ENCODE data around the gene IMMP1L. TPM values are rescaled to one million over a fixed set of nuclear protein-coding genes. Genes with fewer than 3 reads are reported as not detected.

IMMP1L gene
- total RNA-seq, 1 experiment from 2014 or later: 21.1 TPM

DNA sequence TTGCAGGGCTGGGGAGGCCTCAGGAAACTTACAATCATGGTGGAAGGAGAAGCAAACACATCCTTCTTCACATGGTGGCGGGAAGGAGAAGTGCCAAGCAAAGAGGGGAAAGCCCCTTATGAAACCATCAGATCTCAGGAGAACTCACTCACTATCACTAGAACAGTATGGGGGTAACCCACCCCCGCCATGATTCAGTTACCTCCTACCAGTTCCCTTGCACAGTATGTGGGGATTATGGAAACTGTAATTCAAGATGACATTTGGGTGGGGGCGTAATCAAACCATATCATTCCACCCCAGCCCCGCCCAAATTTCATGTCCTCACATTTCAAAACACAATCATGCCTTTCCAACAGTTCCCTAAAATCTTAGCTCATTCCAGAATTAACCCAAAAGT is 16.2 kb downstream of the IMMP1L start:
- intact Hi-C loops (cut with micrococcal nuclease; ENCODE audit: unreplicated experiment) (no loop called here), in situ Hi-C loops (cut with HindIII; ENCODE audit: low pct_unique_long_range_greater_than_20kb, low sequenced_read_pairs) (no loop called here)
- no peak for TF ChIP-seq TCF7L2 (IDR thresholded peaks at IDR 0.05; ENCODE audit: low read depth, low read length)
- no peak for TF ChIP-seq POLR2AphosphoS5 (IDR thresholded peaks at IDR 0.05; ENCODE audit: low read depth, low read length)
- TF ChIP-seq CTCF (IDR thresholded peaks at IDR 0.05): no peak
- no peak for TF ChIP-seq SIN3A (IDR thresholded peaks at IDR 0.05; ENCODE audit: borderline replicate concordance, insufficient read depth, low read depth, low read length)
- TF ChIP-seq, protein P1, sequence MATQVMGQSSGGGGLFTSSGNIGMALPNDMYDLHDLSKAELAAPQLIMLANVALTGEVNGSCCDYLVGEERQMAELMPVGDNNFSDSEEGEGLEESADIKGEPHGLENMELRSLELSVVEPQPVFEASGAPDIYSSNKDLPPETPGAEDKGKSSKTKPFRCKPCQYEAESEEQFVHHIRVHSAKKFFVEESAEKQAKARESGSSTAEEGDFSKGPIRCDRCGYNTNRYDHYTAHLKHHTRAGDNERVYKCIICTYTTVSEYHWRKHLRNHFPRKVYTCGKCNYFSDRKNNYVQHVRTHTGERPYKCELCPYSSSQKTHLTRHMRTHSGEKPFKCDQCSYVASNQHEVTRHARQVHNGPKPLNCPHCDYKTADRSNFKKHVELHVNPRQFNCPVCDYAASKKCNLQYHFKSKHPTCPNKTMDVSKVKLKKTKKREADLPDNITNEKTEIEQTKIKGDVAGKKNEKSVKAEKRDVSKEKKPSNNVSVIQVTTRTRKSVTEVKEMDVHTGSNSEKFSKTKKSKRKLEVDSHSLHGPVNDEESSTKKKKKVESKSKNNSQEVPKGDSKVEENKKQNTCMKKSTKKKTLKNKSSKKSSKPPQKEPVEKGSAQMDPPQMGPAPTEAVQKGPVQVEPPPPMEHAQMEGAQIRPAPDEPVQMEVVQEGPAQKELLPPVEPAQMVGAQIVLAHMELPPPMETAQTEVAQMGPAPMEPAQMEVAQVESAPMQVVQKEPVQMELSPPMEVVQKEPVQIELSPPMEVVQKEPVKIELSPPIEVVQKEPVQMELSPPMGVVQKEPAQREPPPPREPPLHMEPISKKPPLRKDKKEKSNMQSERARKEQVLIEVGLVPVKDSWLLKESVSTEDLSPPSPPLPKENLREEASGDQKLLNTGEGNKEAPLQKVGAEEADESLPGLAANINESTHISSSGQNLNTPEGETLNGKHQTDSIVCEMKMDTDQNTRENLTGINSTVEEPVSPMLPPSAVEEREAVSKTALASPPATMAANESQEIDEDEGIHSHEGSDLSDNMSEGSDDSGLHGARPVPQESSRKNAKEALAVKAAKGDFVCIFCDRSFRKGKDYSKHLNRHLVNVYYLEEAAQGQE (IDR thresholded peaks at IDR 0.05; ENCODE audit: insufficient read depth in 1 of 2, low read depth in 2 of 2, low read length in 1 of 2): no peak
- no peaks in the 10 kb centered on the region for H3K9me3 ChIP-seq (ENCODE audit: control insufficient read depth, insufficient read depth, low read depth, low read length)
- no peaks in the 10 kb centered on the region for H3K27me3 ChIP-seq (ENCODE audit: control insufficient read depth, insufficient read depth, low read length)
- H3K4me3 ChIP-seq (ENCODE audit: low read depth in 2 of 2, low read length in 2 of 2): no peak overlapping the region
- H3K36me3 ChIP-seq (ENCODE audit: control insufficient read depth, insufficient read depth, low read length): no peaks in the 10 kb centered on the region
- DNase-seq (ENCODE audit: low read depth, low spot score) (no peak), ATAC-seq (no peak)
- no TSS peak for BruUV-seq (replicated peaks)
- ChIA-PET CTCF (no interaction called here), POLR2A (no interaction called here)
- H3K27ac ChIP-seq (ENCODE audit: low read length): no peak overlapping the region
- no peaks in the 10 kb centered on the region for H3K4me1 ChIP-seq (ENCODE audit: control insufficient read depth, insufficient read depth, low read length)

GRCh38 chr11:31492320-31492913 is 17.0 kb downstream of the IMMP1L start:
- H3K27me3 ChIP-seq (ENCODE audit: control insufficient read depth, insufficient read depth, low read length): no peaks in the 10 kb centered on the region
- no peaks in the 10 kb centered on the region for H3K9me3 ChIP-seq (ENCODE audit: control insufficient read depth, insufficient read depth, low read depth, low read length)
- ATAC-seq: no peak
- BruUV-seq (replicated peaks): no TSS peak
- ChIA-PET POLR2A (no interaction called here), CTCF (no interaction called here)
- H3K27ac ChIP-seq (ENCODE audit: low read length): no peak overlapping the region
- in situ Hi-C loops (cut with HindIII; ENCODE audit: low pct_unique_long_range_greater_than_20kb, low sequenced_read_pairs) (no loop called here), intact Hi-C loops (cut with micrococcal nuclease; ENCODE audit: unreplicated experiment) (no loop called here)
- H3K4me1 ChIP-seq (ENCODE audit: control insufficient read depth, insufficient read depth, low read length): no peaks in the 10 kb centered on the region
- no peaks in the 10 kb centered on the region for H3K36me3 ChIP-seq (ENCODE audit: control insufficient read depth, insufficient read depth, low read length)
- TF ChIP-seq POLR2AphosphoS5 (IDR thresholded peaks at IDR 0.05; ENCODE audit: low read depth, low read length) (no peak), TCF7L2 (IDR thresholded peaks at IDR 0.05; ENCODE audit: low read depth, low read length) (no peak), SIN3A (IDR thresholded peaks at IDR 0.05; ENCODE audit: borderline replicate concordance, insufficient read depth, low read depth, low read length) (no peak), CTCF (IDR thresholded peaks at IDR 0.05) (no peak)
- TF ChIP-seq, protein P1 (IDR thresholded peaks at IDR 0.05; ENCODE audit: insufficient read depth in 1 of 2, low read depth in 2 of 2, low read length in 1 of 2): no peak
- H3K4me3 ChIP-seq (ENCODE audit: low read depth in 2 of 2, low read length in 2 of 2): no peak overlapping the region
- no peak for DNase-seq (ENCODE audit: low read depth, low spot score)

Data from Panc1 (cell line).